Measurements from ENCODE around the gene CDYL2.

- no peak for TF ChIP-seq POLR2A (IDR thresholded peaks at IDR 0.05)
- no peak for TF ChIP-seq CTCF (IDR thresholded peaks at IDR 0.05)
These were observed 217.9 kb downstream of the CDYL2 start for GRCh38 chr16:80586476-80586875.
